Kidney epithelial cell (primary cell): ENCODE data around the gene TMED5. TPM values are rescaled to one million over a fixed set of nuclear protein-coding genes. Genes with fewer than 3 reads are reported as not detected.

ENCODE experiments used
- DNase-seq: peaks from one replicate; pipeline ENCODE4 v3.0.0-alpha.2; 2010; ENCODE audit warnings: low read depth
- H3K27me3 ChIP-seq: 2 replicates; pipeline ENCODE4 v1.6.0; 2011; ENCODE audit warnings: low read length; ENCODE audit not compliant: control insufficient read depth, insufficient read depth
- H3K36me3 ChIP-seq: 2 replicates; pipeline ENCODE4 v1.5.1; 2011; ENCODE audit warnings: low read length; ENCODE audit not compliant: control insufficient read depth, insufficient read depth
- H3K4me3 ChIP-seq: 2 replicates; pipeline ENCODE4 v1.5.1; 2011; ENCODE audit warnings: low read depth, mild to moderate bottlenecking, control low read depth, low read length
- CTCF ChIP-seq: IDR thresholded peaks from 2 replicates; pipeline ENCODE4 v1.5.1; 2011; ENCODE audit warnings: mild to moderate bottlenecking, moderate library complexity, low read length, control low read depth, inconsistent platforms; ENCODE audit not compliant: insufficient read depth, poor library complexity, severe bottlenecking
- total RNA-seq: library from RNA; depleted of rRNA; stranded (reverse); fragments of >200 nt; gene quantifications from 2 replicates; pipeline ENCODE4 v1.2.3, GENCODE V29; 2015

TMED5 gene
- total RNA-seq, 1 donor from 2014 or later, result 58.5 TPM

- Histone ChIP-seq H3K27me3 (no peaks in the 10 kb centered on the region), H3K4me3 (no peak overlapping the region), H3K36me3 (no peaks in the 10 kb centered on the region)
- no peak for TF ChIP-seq CTCF
- no peak for DNase-seq
Measured at GRCh38 chr1:93207211-93207610, 27.0 kb upstream of the TMED5 start.

GRCh38 chr1:93206567-93206954 is 26.3 kb upstream of the TMED5 start:
- no peak overlapping the region for H3K4me3 ChIP-seq
- DNase-seq, result no peak
- no peaks in the 10 kb centered on the region for H3K27me3 ChIP-seq
- no peak for TF ChIP-seq CTCF
- H3K36me3 ChIP-seq, result no peaks in the 10 kb centered on the region

DNA sequence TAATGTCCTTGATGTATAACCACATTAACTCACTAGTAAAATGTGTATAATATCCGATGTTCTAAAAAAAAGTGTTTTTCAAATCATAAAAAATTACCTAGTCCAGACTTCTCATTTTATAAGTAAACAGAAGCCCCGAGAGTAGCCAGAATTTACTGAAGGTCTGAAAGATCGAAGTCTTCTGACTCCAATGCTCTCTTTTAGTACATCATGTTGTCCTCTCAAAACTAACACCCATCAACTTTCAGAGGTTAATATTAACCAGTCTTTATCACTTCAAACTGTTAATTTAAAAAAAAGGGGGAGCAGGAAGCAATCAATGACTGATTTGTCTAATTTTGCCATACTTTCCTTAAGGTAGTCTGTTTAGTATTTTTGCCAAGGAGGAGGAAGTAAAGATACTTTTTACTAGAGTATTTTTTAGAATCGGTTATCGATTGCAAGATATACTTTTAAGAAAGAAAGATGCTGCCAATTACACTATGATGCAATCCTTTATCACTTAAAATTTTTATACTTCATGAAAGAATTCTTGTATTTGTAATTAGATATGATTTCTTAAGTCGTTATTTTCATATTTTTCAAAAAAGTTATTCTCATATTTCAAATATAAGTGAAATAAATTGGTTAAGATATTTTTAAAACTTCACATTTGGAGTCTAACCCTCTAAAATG is 25.8 kb upstream of the TMED5 start:
- TF ChIP-seq CTCF, result no peak
- H3K36me3 ChIP-seq, result no peaks in the 10 kb centered on the region
- no peak for DNase-seq
- H3K4me3 ChIP-seq, result no peak overlapping the region
- H3K27me3 ChIP-seq, result no peaks in the 10 kb centered on the region

- H3K36me3 ChIP-seq, result peaks cover 4% of the 10 kb centered on the region
Measured at GRCh38 chr1:93200714-93201113, 20.5 kb upstream of the TMED5 start.

DNA sequence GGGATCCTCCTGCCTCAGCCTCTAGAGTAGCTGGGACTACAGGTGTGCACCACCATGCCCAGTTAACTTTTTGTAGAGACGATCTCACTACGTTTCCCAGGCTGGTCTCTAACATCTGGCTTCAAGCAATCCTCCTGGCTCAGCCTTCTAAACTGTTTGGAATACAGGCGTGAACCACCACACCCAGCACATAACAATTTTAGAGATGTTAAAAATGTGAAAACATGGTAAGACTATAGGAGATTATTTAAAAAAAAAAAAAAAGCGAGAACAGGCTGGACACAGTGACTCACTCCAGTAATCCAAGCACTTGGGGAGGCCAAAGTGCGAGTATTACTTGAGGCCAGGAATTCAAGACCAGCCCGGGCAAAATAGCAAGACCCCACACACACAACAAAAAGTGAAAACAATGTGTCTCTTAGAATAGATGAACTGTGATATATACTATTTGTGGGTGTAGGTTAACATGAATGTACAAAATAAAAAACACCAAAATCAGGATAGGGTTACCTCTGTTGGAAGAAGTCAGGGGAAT is 19.9 kb upstream of the TMED5 start:
- Histone ChIP-seq H3K27me3 (no peaks in the 10 kb centered on the region), H3K36me3 (peaks cover 4% of the 10 kb centered on the region), H3K4me3 (no peak overlapping the region)
- DNase-seq, result no peak
- no peak for TF ChIP-seq CTCF

More at GRCh38 chr1:93200714-93201113, 20.5 kb upstream of the TMED5 start:
- H3K4me3 ChIP-seq, result no peak overlapping the region
- DNase-seq, result no peak
- TF ChIP-seq CTCF, result no peak
- H3K27me3 ChIP-seq, result no peaks in the 10 kb centered on the region

GRCh38 chr1:93199150-93199549 is 18.9 kb upstream of the TMED5 start:
- Histone ChIP-seq H3K27me3 (no peaks in the 10 kb centered on the region), H3K36me3 (peaks cover 4% of the 10 kb centered on the region), H3K4me3 (no peak overlapping the region)
- no peak for TF ChIP-seq CTCF
- no peak for DNase-seq
